AG08395 (cell line): ENCODE data around the gene ELL2.
A peak's percentile ranks its signal among the peaks of the same experiment; 100 is the strongest.
"Not testable (repeated sequence)": the region's sequence is repeated elsewhere in the genome, so short reads cannot be mapped to it uniquely, and the experiment has no call there.

ENCODE experiments used
- DNase-seq: peaks from one replicate; pipeline ENCODE4 v3.0.0; 2012; ENCODE audit warnings: mixed read lengths, low spot score

Gene ELL2

GRCh38 chr5:95880081-95880926 is 81.3 kb downstream of the ELL2 start:
- DNase-seq = no peak

GRCh38 chr5:95879661-95880060 is 82.0 kb downstream of the ELL2 start:
- DNase-seq = no peak

DNA sequence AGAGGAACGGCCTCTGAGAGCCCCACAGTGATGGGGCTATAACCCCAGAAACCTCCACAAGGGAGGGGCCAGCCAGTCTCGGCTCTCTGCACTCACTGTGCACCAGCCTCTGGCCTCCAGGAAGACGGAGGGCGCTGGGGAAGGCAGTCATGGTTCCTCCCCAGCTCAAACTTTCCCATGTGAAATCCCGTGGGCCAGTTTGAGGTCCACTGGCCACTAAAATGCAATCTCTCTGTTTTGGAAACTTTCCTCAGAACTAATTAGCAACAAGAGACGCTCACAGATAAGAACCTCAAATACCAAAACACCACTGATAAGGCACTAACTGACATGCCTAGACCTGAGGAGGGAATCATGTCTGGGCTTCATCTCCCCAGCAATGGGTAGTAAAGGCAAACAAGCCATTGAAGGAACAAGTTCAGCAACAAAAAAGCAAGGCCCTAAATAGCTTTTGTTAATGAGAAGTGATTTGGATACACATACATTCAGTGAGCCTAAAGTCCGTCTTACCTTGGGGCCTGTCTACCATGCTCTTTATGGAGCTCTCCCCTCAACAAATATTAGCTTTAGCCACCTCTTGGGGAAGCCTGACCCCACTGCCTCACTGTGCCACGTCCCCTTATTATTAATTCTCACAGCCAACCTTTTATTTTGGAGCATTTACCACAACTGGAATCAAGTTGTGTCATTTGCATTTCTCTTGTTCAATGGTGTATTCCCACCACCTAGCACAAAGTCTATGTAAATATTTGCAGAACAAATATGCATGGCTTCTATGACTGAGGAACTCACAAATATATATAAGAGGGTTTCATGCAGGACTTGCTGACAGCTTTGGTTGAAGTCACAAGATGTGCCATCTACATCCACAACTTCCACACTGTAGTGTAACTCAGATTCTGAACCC is 83.0 kb downstream of the ELL2 start:
- no peak for DNase-seq

- DNase-seq = no peak
These were observed 84.9 kb downstream of the ELL2 start for GRCh38 chr5:95876782-95877181.

DNA sequence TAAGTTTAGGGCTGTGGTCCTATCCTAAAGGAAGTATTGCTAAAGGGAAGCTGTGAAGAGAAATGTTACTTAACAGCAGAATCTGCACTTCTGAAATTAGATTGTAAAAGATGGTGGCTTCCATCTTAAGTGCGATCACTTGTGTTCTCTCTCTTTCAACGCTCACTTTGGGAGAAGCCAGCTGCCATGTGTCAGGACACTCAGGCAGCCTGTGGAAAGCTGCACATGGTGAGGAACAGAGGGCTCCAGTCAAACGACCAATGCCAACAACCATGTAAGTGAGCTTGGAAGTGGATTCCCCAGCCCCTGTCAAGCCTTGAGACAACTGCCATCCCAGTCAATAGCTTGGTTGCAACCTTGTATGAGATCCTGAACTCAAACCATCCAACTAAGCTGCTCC is 87.4 kb downstream of the ELL2 start:
- DNase-seq = no peak

DNA sequence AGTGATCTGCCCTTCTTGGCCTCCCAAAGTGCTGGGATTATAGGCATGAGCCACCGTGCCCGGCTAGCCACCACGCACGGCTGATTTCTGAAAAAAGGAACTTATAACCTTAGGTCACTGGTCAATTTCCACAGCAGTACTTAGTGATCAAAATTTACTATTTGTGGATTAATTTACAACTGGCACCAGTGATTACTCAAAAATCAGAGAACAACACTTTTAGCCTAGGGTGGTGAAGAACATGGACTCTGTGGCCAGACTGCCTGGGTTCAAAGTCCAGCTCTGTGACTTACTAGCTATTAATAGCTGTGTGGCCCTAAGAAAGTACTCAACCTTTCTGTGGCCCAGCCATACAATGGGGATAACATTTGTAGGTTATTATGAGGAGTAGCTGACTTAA is 88.3 kb downstream of the ELL2 start:
- no peak for DNase-seq

DNA sequence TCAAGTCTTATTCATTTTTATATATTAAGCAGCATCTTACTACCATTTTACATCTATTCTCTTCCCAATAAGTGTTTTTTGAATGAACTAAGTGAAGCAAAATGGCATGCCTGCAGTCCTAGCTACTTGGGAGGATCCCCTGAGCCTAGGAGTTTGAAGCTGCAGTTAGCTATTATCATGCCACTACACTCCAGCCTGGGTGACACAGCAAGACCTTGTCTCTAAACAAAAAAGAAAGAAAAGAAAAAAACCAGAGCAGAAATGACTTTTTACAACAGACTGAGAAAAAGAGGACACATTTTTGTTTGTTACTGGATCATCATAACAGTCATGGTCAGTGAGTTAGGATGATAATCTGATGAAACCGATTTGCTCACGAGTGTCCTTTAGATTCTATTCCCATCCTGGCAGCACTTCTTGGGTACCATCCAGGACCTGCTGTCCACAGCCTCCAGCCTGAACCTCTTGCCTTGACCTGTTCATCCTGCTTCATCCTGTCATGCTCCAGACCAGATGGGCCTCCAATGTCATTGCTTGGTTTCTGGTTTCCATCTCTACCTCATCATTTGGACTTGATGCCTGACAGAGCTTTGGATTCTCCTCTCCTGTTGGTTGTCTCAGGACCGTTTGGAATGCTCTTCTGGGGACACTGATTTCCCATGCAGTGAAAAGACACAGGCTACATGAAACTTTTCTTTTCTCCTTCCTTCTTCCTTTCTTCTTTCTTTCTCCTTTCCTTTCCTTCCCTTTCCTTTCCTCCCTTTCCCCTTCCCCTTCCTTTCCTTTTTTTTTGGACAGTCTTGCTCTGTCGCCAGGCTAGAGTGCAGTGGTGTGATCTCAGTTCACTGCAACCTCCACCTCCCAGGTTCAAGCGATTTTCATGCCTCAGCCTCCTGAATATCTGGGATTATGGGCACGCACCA is 89.0 kb downstream of the ELL2 start:
- no peak for DNase-seq

DNA sequence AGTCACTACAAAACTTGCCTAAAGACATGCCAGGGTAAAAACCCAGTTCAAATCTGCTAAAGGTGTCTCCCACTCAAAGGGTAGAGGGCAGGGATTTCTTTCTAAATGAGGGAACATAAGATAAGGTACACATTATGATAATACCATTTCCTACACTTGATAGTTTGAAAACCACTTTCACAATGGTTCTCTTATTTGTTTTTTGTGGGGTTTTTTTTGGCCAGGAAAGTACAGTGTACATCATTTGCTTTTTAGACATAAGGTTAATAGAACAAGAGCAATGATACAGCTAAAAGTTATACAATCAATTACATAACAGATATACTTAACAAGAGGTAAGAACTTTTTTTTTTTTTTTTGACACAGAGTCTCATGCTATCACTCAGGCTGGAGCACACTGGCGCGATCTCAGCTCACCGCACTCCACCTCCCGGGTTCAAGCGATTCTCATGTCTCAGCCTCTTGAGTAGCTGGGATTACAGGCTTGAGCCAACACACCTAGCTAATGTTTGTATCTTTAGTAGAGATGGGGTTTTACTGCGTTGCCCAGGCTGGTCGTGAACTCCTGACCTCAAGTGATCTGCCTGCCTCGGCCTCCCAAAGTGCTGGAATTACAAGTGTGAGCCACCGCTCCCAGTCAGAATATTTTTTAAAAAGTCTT is 90.4 kb downstream of the ELL2 start:
- DNase-seq = no peak

- DNase-seq = no peak
These were observed 91.5 kb downstream of the ELL2 start for GRCh38 chr5:95870105-95870672.

GRCh38 chr5:95869173-95869855 is 92.3 kb downstream of the ELL2 start:
- DNase-seq = not testable (repeated sequence)

- DNase-seq = no peak
These were observed 93.5 kb downstream of the ELL2 start for GRCh38 chr5:95868136-95868535.

- DNase-seq = no peak
These were observed 95.1 kb downstream of the ELL2 start for GRCh38 chr5:95866435-95867040.

DNA sequence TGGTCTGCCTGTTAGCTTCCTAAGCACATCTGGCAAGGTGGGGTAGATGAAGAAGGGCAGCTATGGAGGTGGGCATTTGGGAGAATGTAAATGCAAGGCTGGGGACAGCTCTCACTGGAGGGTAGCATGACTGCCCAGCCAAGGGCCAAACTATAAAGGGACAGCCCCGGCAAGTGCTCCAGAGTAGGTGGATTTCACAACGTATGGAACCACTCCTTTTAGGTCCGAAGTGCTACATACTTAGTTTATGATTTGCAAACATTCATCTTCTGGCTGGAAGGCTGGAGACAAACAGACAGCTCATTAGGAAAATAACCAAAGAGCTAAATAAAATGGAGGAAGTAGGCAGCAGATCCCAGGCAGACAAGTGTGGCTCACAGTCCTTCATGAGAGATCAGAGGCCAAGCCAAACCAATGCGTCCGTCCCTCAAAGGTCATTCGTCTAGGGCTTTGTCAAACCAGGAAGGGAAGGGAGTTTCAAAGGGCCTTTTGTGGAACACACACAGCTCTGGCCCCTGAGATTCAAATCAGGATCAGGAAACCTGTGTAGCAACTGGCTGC is 96.6 kb downstream of the ELL2 start:
- DNase-seq = no peak

- DNase-seq = no peak
These were observed 97.2 kb downstream of the ELL2 start for GRCh38 chr5:95864456-95864855.

DNA sequence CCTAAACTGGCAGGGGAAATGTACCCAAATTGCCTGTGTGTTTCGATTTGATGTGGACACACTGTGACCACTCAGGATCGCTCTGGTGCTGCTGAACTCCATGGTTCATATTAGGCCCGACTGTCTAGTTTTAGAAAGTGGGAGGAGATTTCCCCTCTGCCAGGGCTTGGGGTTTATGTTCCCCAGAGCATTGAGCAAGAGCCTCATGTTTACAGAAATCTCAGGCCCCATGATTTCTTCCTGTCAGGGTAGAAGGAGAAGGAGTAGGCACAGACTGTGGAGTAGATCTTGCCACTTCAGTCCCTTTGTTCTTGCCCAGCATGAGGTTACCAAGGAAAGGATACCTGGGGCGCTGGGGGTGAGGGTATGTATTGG is 98.3 kb downstream of the ELL2 start:
- DNase-seq = peak; percentile 45

- no peak for DNase-seq
These were observed 98.8 kb downstream of the ELL2 start for GRCh38 chr5:95862671-95863382.

DNA sequence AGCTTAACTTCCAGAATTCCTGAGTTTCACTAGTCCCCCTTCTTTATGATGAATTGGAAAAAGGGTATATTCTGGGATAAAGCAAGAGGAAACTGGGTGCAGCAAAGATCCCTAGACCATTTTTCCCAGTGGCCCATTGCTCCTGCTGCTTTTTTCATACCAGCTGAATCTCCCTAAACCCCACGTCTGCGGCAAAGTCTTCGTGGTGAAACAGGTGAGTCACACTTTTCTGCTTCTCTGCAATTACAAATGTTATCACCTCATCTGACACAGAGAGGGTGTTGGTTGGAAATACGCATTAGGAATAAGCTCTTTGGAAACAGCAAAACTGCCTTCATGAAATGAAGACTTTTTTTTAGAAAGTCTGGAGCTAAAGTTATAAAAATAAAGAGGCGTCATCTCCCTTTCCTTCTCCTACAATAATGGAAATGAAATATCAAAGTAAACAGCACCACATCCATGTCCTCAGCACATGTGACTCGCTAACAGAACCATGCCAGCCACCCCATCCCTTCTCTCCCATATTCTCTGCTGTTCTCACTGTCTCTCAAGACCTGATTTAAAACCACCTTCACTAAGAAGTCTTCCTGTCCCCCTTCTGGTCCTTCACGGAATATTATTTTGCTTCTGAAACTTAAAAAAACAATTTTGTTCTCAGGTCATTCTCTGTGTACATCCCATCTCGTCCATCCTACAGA is 99.6 kb downstream of the ELL2 start:
- no peak for DNase-seq

- peak; percentile 86 for DNase-seq
These were observed 100.3 kb downstream of the ELL2 start for GRCh38 chr5:95861221-95861863.
